HG03442 (cell line): Measurements from ENCODE around the gene DOK6.

Experiments
- ATAC-seq: cut with Tn5 transposase; IDR thresholded peaks from one replicate; pipeline ENCODE4 v1.9.1; 2021; ENCODE audit warnings: mild to moderate bottlenecking, moderate library complexity; ENCODE audit not compliant: unreplicated experiment

DOK6 gene

GRCh38 chr18:69680123-69680522 is 279.4 kb downstream of the DOK6 start:
- no peak for ATAC-seq

GRCh38 chr18:69683176-69683575 is 282.5 kb downstream of the DOK6 start:
- ATAC-seq = no peak

- ATAC-seq = no peak
Observed at GRCh38 chr18:69684789-69685188, 284.1 kb downstream of the DOK6 start.

GRCh38 chr18:69686861-69687260 is 286.2 kb downstream of the DOK6 start:
- ATAC-seq = no peak

- ATAC-seq = no peak
Observed at GRCh38 chr18:69689121-69689759, 288.6 kb downstream of the DOK6 start.

GRCh38 chr18:69691008-69691760 is 290.5 kb downstream of the DOK6 start:
- ATAC-seq = peak; percentile 59

- ATAC-seq = no peak
Observed at GRCh38 chr18:69697069-69697468, 296.4 kb downstream of the DOK6 start.

GRCh38 chr18:69697689-69698088 is 297.0 kb downstream of the DOK6 start:
- no peak for ATAC-seq

- no peak for ATAC-seq
Observed at GRCh38 chr18:69701305-69701704, 300.6 kb downstream of the DOK6 start.

- no peak for ATAC-seq
Observed at GRCh38 chr18:69703461-69703860, 302.8 kb downstream of the DOK6 start.

GRCh38 chr18:69705987-69706386 is 305.3 kb downstream of the DOK6 start:
- no peak for ATAC-seq

GRCh38 chr18:69708844-69709243 is 308.2 kb downstream of the DOK6 start:
- no peak for ATAC-seq

GRCh38 chr18:69715191-69715795 is 314.6 kb downstream of the DOK6 start:
- ATAC-seq = no peak

GRCh38 chr18:69717586-69717985 is 316.9 kb downstream of the DOK6 start:
- ATAC-seq = no peak

GRCh38 chr18:69718912-69719547 is 318.3 kb downstream of the DOK6 start:
- no peak for ATAC-seq

GRCh38 chr18:69720422-69720821 is 319.7 kb downstream of the DOK6 start:
- no peak for ATAC-seq

- no peak for ATAC-seq
Observed at GRCh38 chr18:69723434-69723833, 322.7 kb downstream of the DOK6 start.

- no peak for ATAC-seq
Observed at GRCh38 chr18:69725009-69725408, 324.3 kb downstream of the DOK6 start.

GRCh38 chr18:69725855-69726508 is 325.3 kb downstream of the DOK6 start:
- ATAC-seq = no peak

GRCh38 chr18:69727912-69728572 is 327.4 kb downstream of the DOK6 start:
- no peak for ATAC-seq

- ATAC-seq = no peak
Observed at GRCh38 chr18:69730664-69731063, 330.0 kb downstream of the DOK6 start.
